IMR-90 (cell line): ENCODE measurements around the gene FAM20A. TPM values are rescaled to one million over a fixed set of nuclear protein-coding genes. Genes with fewer than 3 reads are reported as not detected.

ENCODE experiments used
- ATAC-seq: fragments of 200-7000 bp; cut with Tn5 transposase; 2 replicates; pipeline ENCODE4 v1.9.1; 2020; ENCODE audit warnings: low read depth, mild to moderate bottlenecking, moderate library complexity
- BruUV-seq: library from RNA; stranded (reverse); fragments of 400-500 nt; replicated peaks from 2 replicates; lab custom pipeline; 2021; lab: Mats Ljungman, UMichigan
- CTCF ChIA-PET: fragments of 300-600 bp; formaldehyde crosslinking; extraction: SDS; loops from one replicate; lab custom pipeline; 2021; ENCODE audit warnings: antibody characterized with exemption; lab: Yijun Ruan, JAX
- POLR2A ChIA-PET: fragments of 300-600 bp; sonication (Branson Sonifier 250); formaldehyde crosslinking; loops from one replicate; lab custom pipeline; 2022; ENCODE audit warnings: antibody characterized with exemption; ENCODE audit not compliant: unreplicated experiment; lab: Charles Lee
- DNase-seq: peaks from one replicate; pipeline ENCODE4 v3.0.0; 2013
- H2AFZ ChIP-seq: replicated peaks from 2 replicates; pipeline ENCODE3; 2013; ENCODE audit warnings: low read length, mild to moderate bottlenecking; ENCODE audit not compliant: poor library complexity
- H2AK5ac ChIP-seq: 2 replicates; pipeline ENCODE4 v1.6.1; 2013; ENCODE audit warnings: low read depth, low read length, inconsistent platforms
- H2AK9ac ChIP-seq: replicated peaks from 2 replicates; pipeline ENCODE3; 2013; ENCODE audit warnings: mild to moderate bottlenecking, low read depth, low read length, moderate library complexity; ENCODE audit not compliant: poor library complexity
- H2BK120ac ChIP-seq: 2 replicates; pipeline ENCODE4 v1.6.1; 2013; ENCODE audit warnings: low read depth, low read length, inconsistent platforms
- H2BK15ac ChIP-seq: 3 replicates; pipeline ENCODE4 v1.6.1; 2013; ENCODE audit warnings: low read depth, low read length, inconsistent platforms
- H2BK20ac ChIP-seq: 2 replicates; pipeline ENCODE4 v1.6.1; 2013; ENCODE audit warnings: low read depth, mild to moderate bottlenecking, inconsistent platforms, low read length, moderate library complexity
- H2BK5ac ChIP-seq: 2 replicates; pipeline ENCODE4 v1.6.1; 2013; ENCODE audit warnings: mild to moderate bottlenecking, low read depth, low read length, inconsistent platforms; ENCODE audit not compliant: poor library complexity, severe bottlenecking
- H3K14ac ChIP-seq: replicated peaks from 2 replicates; pipeline ENCODE4 v1.6.1; 2013; ENCODE audit warnings: low read depth, low read length, inconsistent platforms
- H3K18ac ChIP-seq: 2 replicates; pipeline ENCODE4 v1.6.1; 2013; ENCODE audit warnings: low read depth, low read length, control low read depth
- H3K23ac ChIP-seq: 2 replicates; pipeline ENCODE4 v1.6.1; 2013; ENCODE audit warnings: low read depth, low read length, inconsistent platforms
- H3K27ac ChIP-seq: 2 replicates; pipeline ENCODE4 v1.5.1; 2013; ENCODE audit warnings: mild to moderate bottlenecking, control low read depth, low read length; ENCODE audit not compliant: insufficient read depth
- H3K27me3 ChIP-seq: 2 replicates; pipeline ENCODE4 v1.6.1; 2013; ENCODE audit warnings: low read length; ENCODE audit not compliant: control insufficient read depth, insufficient read depth
- H3K36me3 ChIP-seq: 2 replicates; pipeline ENCODE4 v1.6.1; 2013; ENCODE audit warnings: low read length, mixed read lengths; ENCODE audit not compliant: control insufficient read depth, insufficient read depth
- H3K4ac ChIP-seq: 2 replicates; pipeline ENCODE4 v1.6.1; 2013; ENCODE audit warnings: low read depth, low read length, inconsistent platforms
- H3K4me1 ChIP-seq: 2 replicates; pipeline ENCODE4 v1.6.1; 2013; ENCODE audit warnings: low read length, mixed read lengths; ENCODE audit not compliant: control insufficient read depth, insufficient read depth
- H3K4me2 ChIP-seq: 2 replicates; pipeline ENCODE4 v1.6.1; 2013; ENCODE audit warnings: low read depth, mild to moderate bottlenecking, control low read depth, low read length, moderate library complexity
- H3K4me3 ChIP-seq: 2 replicates; pipeline ENCODE4 v1.5.1; 2013; ENCODE audit warnings: low read depth, mild to moderate bottlenecking, control low read depth, low read length, moderate library complexity; ENCODE audit not compliant: insufficient read depth
- H3K56ac ChIP-seq: 2 replicates; pipeline ENCODE4 v1.6.1; 2013; ENCODE audit warnings: low read length, inconsistent platforms; ENCODE audit not compliant: insufficient read depth; ENCODE audit errors: extremely low read depth
- H3K79me1 ChIP-seq, 2 experiments: 2 replicates each; pipeline ENCODE4 v1.6.1; 2013; ENCODE audit warnings: low read length in 2 of 2, inconsistent platforms in 1 of 2, low read depth in 1 of 2
- H3K9ac ChIP-seq: 2 replicates; pipeline ENCODE4 v1.6.1; 2013; ENCODE audit warnings: low read depth, low read length, control low read depth
- H3K9me1 ChIP-seq: 2 replicates; pipeline ENCODE4 v1.6.1; 2013; ENCODE audit warnings: low read length, inconsistent platforms; ENCODE audit not compliant: insufficient read depth
- H3K9me3 ChIP-seq: 2 replicates; pipeline ENCODE4 v1.6.1; 2013; ENCODE audit warnings: low read length; ENCODE audit not compliant: control insufficient read depth, insufficient read depth
- H4K20me1 ChIP-seq: 2 replicates; pipeline ENCODE4 v1.6.1; 2013; ENCODE audit warnings: low read length, inconsistent platforms; ENCODE audit not compliant: insufficient read depth
- H4K5ac ChIP-seq: 2 replicates; pipeline ENCODE4 v1.6.1; 2013; ENCODE audit warnings: mild to moderate bottlenecking, low read depth, low read length, control low read depth
- H4K8ac ChIP-seq, 2 experiments: 2 replicates each; pipeline ENCODE4 v1.6.1; 2013; ENCODE audit warnings: low read depth in 2 of 2, low read length in 2 of 2, control low read depth in 1 of 2, inconsistent platforms in 1 of 2
- H4K91ac ChIP-seq: 2 replicates; pipeline ENCODE4 v1.6.1; 2013; ENCODE audit warnings: low read depth, low read length, inconsistent platforms; ENCODE audit not compliant: insufficient read depth
- MAZ ChIP-seq: IDR thresholded peaks from 2 replicates; pipeline ENCODE4 v1.6.1; 2012; ENCODE audit warnings: low read depth, mild to moderate bottlenecking, low read length, improper control_type of control experiment, moderate library complexity, borderline replicate concordance
- RFX5 ChIP-seq: IDR thresholded peaks from 2 replicates; pipeline ENCODE4 v1.8.0; 2012; ENCODE audit warnings: low read depth, mild to moderate bottlenecking, low read length, moderate library complexity
- WGBS, 2 experiments: methylation state at CpG; one replicate each; pipeline versions ENCODE4 v1.1.5 to v1.1.7; 2013; ENCODE audit warnings: missing lambda C conversion rate in 2 of 2; ENCODE audit not compliant: insufficient read length in 1 of 2; ENCODE audit errors: extremely low coverage in 2 of 2; 5-methylcytosine and 5-hydroxymethylcytosine counted together
- dilution Hi-C: fragments of 300-500 bp; cut with HindIII; formaldehyde crosslinking; loops from one replicate; pipeline ENCODE4 v1.14.3; 2018; ENCODE audit warnings: low sequenced_read_pairs; ENCODE audit not compliant: unreplicated experiment
- in situ Hi-C: fragments of 300-500 bp; cut with MboI; formaldehyde crosslinking; loops from 3 replicates; pipeline ENCODE4 v1.14.3; 2019; ENCODE audit warnings: low sequenced_read_pairs, inconsistent platforms, mixed read lengths
- intact Hi-C: fragments of 100-400 bp; cut with micrococcal nuclease; formaldehyde crosslinking; loops from 2 replicates; pipeline ENCODE4 v1.10.0; 2022
- polyA plus RNA-seq, 3 experiments: library from polyadenylated mRNA; depleted of rRNA; stranded (reverse); fragments of >200 nt; gene quantifications; 2 replicates each; pipeline ENCODE4 v1.2.3, GENCODE V29; 2012; ENCODE audit warnings: low replicate concordance in 1 of 3
- total RNA-seq: library from RNA; depleted of rRNA; stranded (reverse); fragments of >200 nt; gene quantifications from 2 replicates; pipeline ENCODE4 v1.2.3, GENCODE V29; 2012

The FAM20A gene
- total and polyA plus RNA-seq, 2 of the 4 experiments (the other 2 are of a cell fraction), result not detected

DNA sequence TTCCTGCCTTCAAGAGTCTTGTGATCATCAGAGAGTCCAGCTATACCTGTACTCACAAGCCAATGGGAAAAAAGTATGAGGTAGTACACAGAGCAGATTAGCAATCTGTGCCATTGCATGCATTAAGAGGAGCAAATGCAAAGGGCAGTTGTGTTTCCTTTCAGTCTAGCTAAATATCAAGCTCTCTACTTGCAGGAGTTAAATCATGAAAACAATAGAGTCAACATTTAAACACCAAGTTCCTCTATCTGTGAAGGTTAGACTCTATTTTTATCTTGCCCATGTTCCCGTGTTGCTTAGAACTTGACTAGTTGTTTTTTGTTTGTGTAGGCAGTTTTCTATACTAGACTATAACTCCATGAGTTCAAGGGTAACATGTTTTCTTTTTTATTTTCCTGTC, 4.7 kb upstream of the FAM20A start:
- Histone ChIP-seq H2AK5ac (no peak overlapping the region), H3K14ac (no peak overlapping the region), H2AFZ (no peak overlapping the region), H3K27ac (no peak overlapping the region), H4K20me1 (no peaks in the 10 kb centered on the region), H2BK20ac (no peak overlapping the region), H3K9ac (no peak overlapping the region), H3K36me3 (no peaks in the 10 kb centered on the region), H2BK120ac (no peak overlapping the region), H3K56ac (no peak overlapping the region), H3K18ac (no peak overlapping the region), H3K4me3 (no peak overlapping the region), H3K27me3 (peaks cover 23% of the 10 kb centered on the region), H4K5ac (no peak overlapping the region), H4K8ac (no peak overlapping the region), H3K9me1 (no peaks in the 10 kb centered on the region), H3K4me1 (no peaks in the 10 kb centered on the region; the same call in 1 of the 2 replicates), H3K79me1 (no peaks in the 10 kb centered on the region), H3K4me2 (no peak overlapping the region), H3K4ac (no peak overlapping the region), H2AK9ac (no peak overlapping the region), H4K91ac (no peak overlapping the region), H2BK15ac (no peak overlapping the region), H3K9me3 (peaks cover 1% of the 10 kb centered on the region; the same call in 1 of the 2 replicates), H2BK5ac (no peak overlapping the region), H3K23ac (no peak overlapping the region)
- ChIA-PET POLR2A (no interaction called here), CTCF (interaction anchor here (0.6 kb wide), 2 partner anchors 7 to 93 kb away, joined by 3 to 5 read pairs; no protein-coding TSS in a partner anchor)
- WGBS, 2 experiments, result no CpG with 5 or more reads among the region's 1 CpG
- dilution Hi-C loops, result no loop called here
- no TSS peak for BruUV-seq
- intact Hi-C loops, result no loop called here
- DNase-seq, result no peak
- in situ Hi-C loops, result no loop called here
- TF ChIP-seq MAZ (no peak), RFX5 (no peak)
- ATAC-seq, result no peak
